HCT116 (cell line): ENCODE data around the gene AVPI1. TPM values are rescaled to one million over a fixed set of nuclear protein-coding genes. Genes with fewer than 3 reads are reported as not detected.

Source experiments
- ATAC-seq: fragments of 200-7000 bp; cut with Tn5 transposase; 2 replicates; pipeline ENCODE4 v1.9.1; 2020; ENCODE audit warnings: mild to moderate bottlenecking, moderate library complexity
- BruUV-seq: library from RNA; stranded (reverse); fragments of 400-500 nt; replicated peaks from 2 replicates; lab custom pipeline; 2021; lab: Mats Ljungman, UMichigan
- CTCF ChIA-PET: fragments of 300-600 bp; sonication (Branson Sonifier 250); formaldehyde crosslinking; loops from one replicate; lab custom pipeline; 2021; ENCODE audit warnings: antibody characterized with exemption; lab: Charles Lee
- POLR2A ChIA-PET: fragments of 300-600, 350-600 bp; sonication (Branson Sonifier 250); formaldehyde crosslinking; loops from one replicate; lab custom pipeline; 2021; ENCODE audit warnings: antibody characterized with exemption; lab: Charles Lee
- RAD21 ChIA-PET, 2 experiments: fragments of 300-600 bp; sonication (Branson Sonifier 250); formaldehyde crosslinking; loops; one replicate each; lab custom pipeline; 2023; ENCODE audit warnings: low total read pairs in 2 of 2; ENCODE audit not compliant: uncharacterized antibody in 2 of 2, unreplicated experiment in 2 of 2, low non-redundant PET in 1 of 2; lab: Charles Lee
- DNase-seq: peaks from one replicate; pipeline ENCODE4 v3.0.0-alpha.2; 2010; ENCODE audit warnings: low read depth, low spot score
- H2AFZ ChIP-seq: fragments of 200-600 bp; shearing (Covaris generic), sonication (generic); 2 replicates; pipeline ENCODE4 v1.6.1; 2017; ENCODE audit warnings: low read depth, mixed run types, mixed read lengths, antibody characterized with exemption, low read length; ENCODE audit not compliant: poor library complexity, severe bottlenecking
- H3K27ac ChIP-seq: 2 replicates; pipeline ENCODE4 v1.5.1; 2012; ENCODE audit warnings: low read depth, low read length
- H3K27me3 ChIP-seq: fragments of 200-600 bp; sonication (generic); 2 replicates; pipeline ENCODE4 v1.6.1; 2016; ENCODE audit warnings: mixed run types, low read length, mixed read lengths; ENCODE audit not compliant: insufficient read depth
- H3K36me3 ChIP-seq, 2 experiments: fragments of 200-500 bp in 1 of 2; fragments of 200-600 bp in 1 of 2; sonication (Bioruptor generic) in 1 of 2; sonication (generic) in 1 of 2; 2 replicates each; pipeline versions ENCODE4 v1.5.1 to v1.6.1; 2014 to 2016; ENCODE audit warnings: low read length in 2 of 2, inconsistent platforms in 1 of 2, mixed read lengths in 1 of 2, mixed run types in 1 of 2; ENCODE audit not compliant: insufficient read depth in 2 of 2, control insufficient read depth in 1 of 2
- H3K4me1 ChIP-seq, 2 experiments: fragments of 200-600 bp in 1 of 2; sonication (generic) in 1 of 2; 2 replicates each; pipeline versions ENCODE4 v1.5.1 to v1.6.1; 2012 to 2017; ENCODE audit warnings: low read length in 2 of 2, inconsistent platforms in 1 of 2, mild to moderate bottlenecking in 1 of 2, mixed read lengths in 1 of 2, mixed run types in 1 of 2, moderate library complexity in 1 of 2; ENCODE audit not compliant: insufficient read depth in 2 of 2, control insufficient read depth in 1 of 2
- H3K4me2 ChIP-seq: fragments of 200-600 bp; sonication (generic); 2 replicates; pipeline ENCODE4 v1.6.1; 2017; ENCODE audit warnings: mixed run types, low read length, mixed read lengths
- H3K4me3 ChIP-seq, 2 experiments: fragments of 200-600 bp in 1 of 2; sonication (generic) in 1 of 2; replicated peaks in 1 of 2; 2 replicates each; pipeline ENCODE4 v1.5.1; 2011 to 2016; ENCODE audit warnings: low read length in 2 of 2, control low read depth in 1 of 2, low read depth in 1 of 2, mild to moderate bottlenecking in 1 of 2, mixed read lengths in 1 of 2, mixed run types in 1 of 2
- H3K79me2 ChIP-seq: fragments of 200-600 bp; sonication (generic); 2 replicates; pipeline ENCODE4 v1.6.1; 2017; ENCODE audit warnings: mild to moderate bottlenecking, mixed run types, low read length, moderate library complexity, mixed read lengths; ENCODE audit not compliant: insufficient read depth
- H3K9ac ChIP-seq: fragments of 200-600 bp; sonication (generic); 2 replicates; pipeline ENCODE4 v1.6.1; 2016; ENCODE audit warnings: low read length, mixed read lengths
- H3K9me2 ChIP-seq: fragments of 200-600 bp; sonication (generic), shearing (Covaris generic); 2 replicates; pipeline ENCODE4 v1.6.1; 2017; ENCODE audit warnings: mixed run types, mild to moderate bottlenecking, moderate library complexity; ENCODE audit not compliant: insufficient read depth
- H3K9me3 ChIP-seq, 2 experiments: fragments of 200-500 bp in 1 of 2; fragments of 200-600 bp in 1 of 2; sonication (Bioruptor generic) in 1 of 2; sonication (generic) in 1 of 2; 2 replicates each; pipeline ENCODE4 v1.6.1; 2014 to 2017; ENCODE audit warnings: low read length in 2 of 2, mixed read lengths in 2 of 2, inconsistent platforms in 1 of 2, low read depth in 1 of 2, mild to moderate bottlenecking in 1 of 2, mixed run types in 1 of 2, moderate library complexity in 1 of 2; ENCODE audit not compliant: control insufficient read depth in 1 of 2, insufficient read depth in 1 of 2
- H4K20me1 ChIP-seq: fragments of 200-600 bp; sonication (generic), shearing (Covaris generic); 2 replicates; pipeline ENCODE4 v1.6.1; 2017; ENCODE audit warnings: mixed run types, mild to moderate bottlenecking, moderate library complexity; ENCODE audit not compliant: insufficient read depth
- ATF3 ChIP-seq: IDR thresholded peaks from 2 replicates; pipeline ENCODE4 v1.6.1; 2012
- CBX3 ChIP-seq: IDR thresholded peaks from 2 replicates; pipeline ENCODE4 v1.6.1; 2012; ENCODE audit warnings: low read depth
- CEBPB ChIP-seq: IDR thresholded peaks from 2 replicates; pipeline ENCODE4 v1.6.1; 2012; ENCODE audit warnings: low read depth
- EGR1 ChIP-seq: IDR thresholded peaks from 2 replicates; pipeline ENCODE4 v1.6.1; 2012; ENCODE audit warnings: low read depth
- ELF1 ChIP-seq: IDR thresholded peaks from 2 replicates; pipeline ENCODE4 v1.6.1; 2012; ENCODE audit warnings: low read depth, borderline replicate concordance
- EZH2 ChIP-seq: fragments of 200-600 bp; sonication (generic); IDR thresholded peaks from 2 replicates; pipeline ENCODE4 v1.6.1; 2017; ENCODE audit warnings: antibody characterized with exemption, mixed run types
- EZH2phosphoT487 ChIP-seq: fragments of 200-600 bp; IDR thresholded peaks from 2 replicates; pipeline ENCODE4 v1.6.1; 2018; ENCODE audit warnings: antibody characterized with exemption, borderline replicate concordance
- FOSL1 ChIP-seq: IDR thresholded peaks from 2 replicates; pipeline ENCODE4 v1.6.1; 2012; ENCODE audit warnings: low read depth
- JUND ChIP-seq: IDR thresholded peaks from 2 replicates; pipeline ENCODE4 v1.6.1; 2012
- POLR2A ChIP-seq: IDR thresholded peaks from 2 replicates; pipeline ENCODE4 v1.7.0; 2011; ENCODE audit warnings: borderline replicate concordance; ENCODE audit not compliant: insufficient read depth, insufficient read length; ENCODE audit errors: extremely low read depth
- POLR2AphosphoS5 ChIP-seq: IDR thresholded peaks from 2 replicates; pipeline ENCODE4 v1.6.1; 2011; ENCODE audit warnings: mild to moderate bottlenecking, low read depth, low read length, moderate library complexity
- RAD21 ChIP-seq: IDR thresholded peaks from 2 replicates; pipeline ENCODE4 v1.6.1; 2012; ENCODE audit warnings: low read depth, mild to moderate bottlenecking
- REST ChIP-seq: IDR thresholded peaks from 2 replicates; pipeline ENCODE4 v1.6.1; 2012; ENCODE audit warnings: low read depth
- SIN3A ChIP-seq: IDR thresholded peaks from 2 replicates; pipeline ENCODE4 v1.6.1; 2012; ENCODE audit warnings: low read depth
- SP1 ChIP-seq: IDR thresholded peaks from 2 replicates; pipeline ENCODE4 v1.6.1; 2012; ENCODE audit warnings: low read depth
- SRF ChIP-seq: IDR thresholded peaks from 2 replicates; pipeline ENCODE4 v1.6.1; 2012; ENCODE audit warnings: low read depth
- TCF7L2 ChIP-seq: IDR thresholded peaks from 2 replicates; pipeline ENCODE4 v1.7.0; 2011; ENCODE audit warnings: borderline replicate concordance, inconsistent platforms; ENCODE audit not compliant: insufficient read depth, insufficient read length; ENCODE audit errors: extremely low read depth
- YY1 ChIP-seq: IDR thresholded peaks from 2 replicates; pipeline ENCODE4 v1.6.1; 2011; ENCODE audit warnings: low read length, low read depth, moderate library complexity, mild to moderate bottlenecking; ENCODE audit not compliant: insufficient replicate concordance; ENCODE audit errors: extremely low read depth
- ZNF274 ChIP-seq: fragments of 200-500 bp; sonication (Bioruptor generic); IDR thresholded peaks from 2 replicates; pipeline ENCODE4 v1.6.1; 2014; ENCODE audit warnings: mild to moderate bottlenecking, low read depth, low read length, inconsistent platforms
- intact Hi-C: fragments of 100-400 bp; cut with micrococcal nuclease; formaldehyde crosslinking; loops from 2 replicates; pipeline ENCODE4 v1.10.0; 2022
- total RNA-seq: library from RNA; stranded (reverse); gene quantifications from one replicate; pipeline ENCODE4 v1.2.1, GENCODE V29; 2021; ENCODE audit not compliant: unreplicated experiment
- TF ChIP-seq, protein P1 (sequence below): IDR thresholded peaks from 2 replicates; pipeline ENCODE4 v1.6.1; 2012

Gene AVPI1
- total RNA-seq, 1 experiment from 2014 or later: 26.7 TPM

- no peaks in the 10 kb centered on the region for H3K79me2 ChIP-seq
- no peak for TF ChIP-seq TCF7L2
- no peak for TF ChIP-seq ELF1
- TF ChIP-seq SP1: no peak
- no peak for TF ChIP-seq POLR2AphosphoS5
- no peak for TF ChIP-seq SIN3A
- no peak for TF ChIP-seq SRF
- TF ChIP-seq EGR1: no peak
- TF ChIP-seq CEBPB: no peak
- TF ChIP-seq YY1: no peak
- TF ChIP-seq FOSL1: no peak
- TF ChIP-seq POLR2A: no peak
- no peak for TF ChIP-seq JUND
- TF ChIP-seq EZH2: no peak
- TF ChIP-seq ATF3: no peak
- TF ChIP-seq, protein P1, sequence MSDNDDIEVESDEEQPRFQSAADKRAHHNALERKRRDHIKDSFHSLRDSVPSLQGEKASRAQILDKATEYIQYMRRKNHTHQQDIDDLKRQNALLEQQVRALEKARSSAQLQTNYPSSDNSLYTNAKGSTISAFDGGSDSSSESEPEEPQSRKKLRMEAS: no peak
- no peak for TF ChIP-seq REST
- TF ChIP-seq RAD21: no peak
- TF ChIP-seq ZNF274: no peak
- no peak for TF ChIP-seq CBX3
- no peak for TF ChIP-seq EZH2phosphoT487
- DNase-seq: no peak
- no peak overlapping the region for H3K9ac ChIP-seq
- peaks cover 21 to 30% of the 10 kb centered on the region in 2 experiments for H3K4me1 ChIP-seq
- H3K36me3 ChIP-seq: peaks cover 0 to 2% of the 10 kb centered on the region in 2 experiments; a peak in 1 of 4 replicates
- ChIA-PET POLR2A (interaction anchor here (2.1 kb wide), 1 partner anchor 9 kb away, joined by 12 read pairs; the partner anchor contains the start of gene MARVELD1), RAD21 (interaction anchor here in 1 of 2 experiments (1.6 kb wide), 1 partner anchor 14 kb away, joined by 6 read pairs; no protein-coding TSS in a partner anchor), CTCF (interaction anchor here (2.1 kb wide), 1 partner anchor 13 kb away, joined by 9 read pairs; no protein-coding TSS in a partner anchor)
- H3K9me2 ChIP-seq: no peaks in the 10 kb centered on the region
- H4K20me1 ChIP-seq: no peaks in the 10 kb centered on the region
- intact Hi-C loops: no loop called here
- H3K27me3 ChIP-seq: no peaks in the 10 kb centered on the region
- H2AFZ ChIP-seq: no peak overlapping the region
- no peak overlapping the region for H3K27ac ChIP-seq
- ATAC-seq: no peak
- no peak overlapping the region for H3K4me2 ChIP-seq
- H3K4me3 ChIP-seq: no peak overlapping the region
- BruUV-seq: no TSS peak
- no peaks in the 10 kb centered on the region for H3K9me3 ChIP-seq
Measured at GRCh38 chr10:97723001-97723400, 36.0 kb upstream of the AVPI1 start.
